B cell (primary cell): ENCODE results near the gene DAO.

Source experiments
- CTCF ChIP-seq: fragments of 200-600 bp; IDR thresholded peaks from one replicate; pipeline ENCODE4 v1.8.0; 2022; ENCODE audit warnings: antibody characterized with exemption, mild to moderate bottlenecking
- EZH2 ChIP-seq: IDR thresholded peaks from 2 replicates; pipeline ENCODE4 v1.6.1; 2012; ENCODE audit warnings: borderline replicate concordance, low read depth, mild to moderate bottlenecking, moderate library complexity, low read length; ENCODE audit not compliant: insufficient read depth, poor library complexity, severe bottlenecking

- no peak for TF ChIP-seq EZH2
- no peak for TF ChIP-seq CTCF
Observed at GRCh38 chr12:108881953-108882352, 2.1 kb downstream of the DAO start.
